ENCODE results near the gene CNOT11.

The CNOT11 gene

GRCh38 chr2:101282980-101283379 lies 30.3 kb downstream of the CNOT11 start:
- DNase-seq (ENCODE audit: low read depth) = no peak
- H3K4me3 ChIP-seq (ENCODE audit: control insufficient read depth, low read depth, low read length) = no peak overlapping the region
- TF ChIP-seq CTCF (IDR thresholded peaks at IDR 0.05; ENCODE audit: control insufficient read depth, insufficient read depth, low read depth, low read length, missing control alignments) = no peak

- no peak for TF ChIP-seq CTCF (IDR thresholded peaks at IDR 0.05; ENCODE audit: control insufficient read depth, insufficient read depth, low read depth, low read length, missing control alignments)
- DNase-seq (ENCODE audit: low read depth) = no peak
- H3K4me3 ChIP-seq (ENCODE audit: control insufficient read depth, low read depth, low read length) = no peak overlapping the region
Measured at GRCh38 chr2:101286684-101287083, 34.0 kb downstream of the CNOT11 start.

- no peak for DNase-seq (ENCODE audit: low read depth)
- no peak overlapping the region for H3K4me3 ChIP-seq (ENCODE audit: control insufficient read depth, low read depth, low read length)
- TF ChIP-seq CTCF (IDR thresholded peaks at IDR 0.05; ENCODE audit: control insufficient read depth, insufficient read depth, low read depth, low read length, missing control alignments) = no peak
Measured at GRCh38 chr2:101287303-101287702, 34.6 kb downstream of the CNOT11 start.

GRCh38 chr2:101290711-101291110 lies 38.0 kb downstream of the CNOT11 start:
- H3K4me3 ChIP-seq (ENCODE audit: control insufficient read depth, low read depth, low read length) = no peak overlapping the region
- TF ChIP-seq CTCF (IDR thresholded peaks at IDR 0.05; ENCODE audit: control insufficient read depth, insufficient read depth, low read depth, low read length, missing control alignments) = no peak
- DNase-seq (ENCODE audit: low read depth) = no peak

- no peak for TF ChIP-seq CTCF (IDR thresholded peaks at IDR 0.05; ENCODE audit: control insufficient read depth, insufficient read depth, low read depth, low read length, missing control alignments)
- no peak overlapping the region for H3K4me3 ChIP-seq (ENCODE audit: control insufficient read depth, low read depth, low read length)
- DNase-seq (ENCODE audit: low read depth) = no peak
Measured at GRCh38 chr2:101291973-101292372, 39.3 kb downstream of the CNOT11 start.

- H3K4me3 ChIP-seq (ENCODE audit: control insufficient read depth, low read depth, low read length) = no peak overlapping the region
- no peak for TF ChIP-seq CTCF (IDR thresholded peaks at IDR 0.05; ENCODE audit: control insufficient read depth, insufficient read depth, low read depth, low read length, missing control alignments)
- no peak for DNase-seq (ENCODE audit: low read depth)
Measured at GRCh38 chr2:101293544-101293943, 40.9 kb downstream of the CNOT11 start.

GRCh38 chr2:101294861-101295260 lies 42.2 kb downstream of the CNOT11 start:
- no peak overlapping the region for H3K4me3 ChIP-seq (ENCODE audit: control insufficient read depth, low read depth, low read length)
- TF ChIP-seq CTCF (IDR thresholded peaks at IDR 0.05; ENCODE audit: control insufficient read depth, insufficient read depth, low read depth, low read length, missing control alignments) = no peak
- no peak for DNase-seq (ENCODE audit: low read depth)
